Measurements from ENCODE around the gene SULT1A2.

GRCh38 chr16:28580726-28581315 is 16.0 kb downstream of the SULT1A2 start:
- TF ChIP-seq POLR2A (IDR thresholded peaks at IDR 0.05; ENCODE audit: low read length) (no peak), GATA1 (IDR thresholded peaks at IDR 0.05; ENCODE audit: low read depth, low read length) (no peak)
